ENCODE data around the gene NXPH4. TPM values are rescaled to one million over a fixed set of nuclear protein-coding genes. Genes with fewer than 3 reads are reported as not detected.

NXPH4 gene
- total RNA-seq, result under 1 TPM; 0.41 to 0.51 TPM

GRCh38 chr12:57216014-57216911, at the start of gene NXPH4:
Gene NXPH4, plus strand, starts transcription at chr12:57216794. Its CDS starts 176 bp downstream, at chr12:57216970.
- no peak within 1 kb of the TSS for H3K27ac Mint-ChIP-seq
- H3K27me3 Mint-ChIP-seq, result peaks cover 63% of the 10 kb centered on the region
- peak within 1 kb of the TSS; percentile 55 for H3K4me3 Mint-ChIP-seq
- no peaks in the 10 kb centered on the region for H3K36me3 Mint-ChIP-seq (ENCODE audit: low read depth)
- ChIA-PET POLR2A (no interaction called here), CTCF (interaction anchor here (1.5 to 4.2 kb wide), 4 partner anchors 11 to 26 kb away, joined by 11 to 167 read pairs (median 62); partner anchors contain the start of gene SHMT2)
- intact Hi-C loops (cut with DNase I, micrococcal nuclease), result loop anchor here in 1 of 2 experiments (5.0 kb wide), 1 partner anchor 416 kb away; the partner anchor contains the start of gene B4GALNT1
- peaks cover 33% of the 10 kb centered on the region for H3K4me1 Mint-ChIP-seq
- ATAC-seq (peak; percentile 11), DNase-seq (peak; percentile 73)
- H3K9me3 Mint-ChIP-seq (ENCODE audit: low read depth), result no peaks in the 10 kb centered on the region

GRCh38 chr12:57166971-57167371, 49.6 kb upstream of the NXPH4 start:
- H3K27ac Mint-ChIP-seq, result peak overlapping the region; percentile 76
- CTCF ChIA-PET, result interaction anchor here (0.6 to 1.0 kb wide), 3 partner anchors 42 to 404 kb away, joined by 3 read pairs; no protein-coding TSS in a partner anchor
- POLR2A ChIA-PET, result interaction anchor here (0.6 kb wide), 1 partner anchor 647 kb away, joined by 6 read pairs; no protein-coding TSS in a partner anchor
- ATAC-seq (peak; percentile 99), DNase-seq (peak; percentile 82)
- H3K4me3 Mint-ChIP-seq, result no peak overlapping the region
- intact Hi-C loops (cut with DNase I, micrococcal nuclease), result no loop called here
- H3K9me3 Mint-ChIP-seq (ENCODE audit: low read depth), result no peaks in the 10 kb centered on the region
- H3K36me3 Mint-ChIP-seq (ENCODE audit: low read depth), result no peaks in the 10 kb centered on the region
- H3K27me3 Mint-ChIP-seq, result no peaks in the 10 kb centered on the region
- peaks cover 13% of the 10 kb centered on the region for H3K4me1 Mint-ChIP-seq

GRCh38 chr12:57168058-57168457, 48.5 kb upstream of the NXPH4 start:
- ATAC-seq, result no peak
- Mint-ChIP-seq H3K9me3 (ENCODE audit: low read depth) (no peaks in the 10 kb centered on the region), H3K36me3 (ENCODE audit: low read depth) (no peaks in the 10 kb centered on the region), H3K4me1 (peaks cover 13% of the 10 kb centered on the region), H3K27ac (peak overlapping the region; percentile 30), H3K27me3 (no peaks in the 10 kb centered on the region), H3K4me3 (no peak overlapping the region)
- DNase-seq, result no peak
- intact Hi-C loops (cut with DNase I, micrococcal nuclease), result no loop called here
- ChIA-PET POLR2A (no interaction called here), CTCF (interaction anchor here (0.7 to 2.4 kb wide), 4 partner anchors 13 to 262 kb away, joined by 4 to 11 read pairs (median 4); no protein-coding TSS in a partner anchor)

- Mint-ChIP-seq H3K36me3 (ENCODE audit: low read depth) (no peaks in the 10 kb centered on the region), H3K4me3 (no peak overlapping the region), H3K27ac (no peak overlapping the region), H3K9me3 (ENCODE audit: low read depth) (no peaks in the 10 kb centered on the region), H3K27me3 (no peaks in the 10 kb centered on the region), H3K4me1 (peaks cover 13% of the 10 kb centered on the region)
- ChIA-PET CTCF (interaction anchor here (0.7 to 2.4 kb wide), 5 partner anchors 14 to 181 kb away, joined by 3 to 11 read pairs (median 5); no protein-coding TSS in a partner anchor), POLR2A (interaction anchor here (0.7 kb wide), 1 partner anchor 831 kb away, joined by 4 read pairs; no protein-coding TSS in a partner anchor)
- ATAC-seq (no peak), DNase-seq (no peak)
- intact Hi-C loops (cut with DNase I, micrococcal nuclease), result no loop called here
Measured at GRCh38 chr12:57169046-57169795, 47.4 kb upstream of the NXPH4 start.

- Mint-ChIP-seq H3K4me3 (no peak overlapping the region), H3K9me3 (ENCODE audit: low read depth) (no peaks in the 10 kb centered on the region), H3K27ac (no peak overlapping the region), H3K36me3 (ENCODE audit: low read depth) (no peaks in the 10 kb centered on the region), H3K4me1 (peaks cover 13% of the 10 kb centered on the region), H3K27me3 (no peaks in the 10 kb centered on the region)
- ATAC-seq (no peak), DNase-seq (no peak)
- ChIA-PET CTCF (interaction anchor here (1.6 to 2.4 kb wide), 2 partner anchors 13 to 46 kb away, joined by 5 to 11 read pairs; no protein-coding TSS in a partner anchor), POLR2A (no interaction called here)
- intact Hi-C loops (cut with DNase I, micrococcal nuclease), result loop anchor here in 1 of 2 experiments (10.0 kb wide), 1 partner anchor 415 kb away; the partner anchor contains the start of gene PRIM1
Measured at GRCh38 chr12:57169969-57170368, 46.6 kb upstream of the NXPH4 start.

GRCh38 chr12:57170408-57170807, 46.2 kb upstream of the NXPH4 start:
- DNase-seq (no peak), ATAC-seq (no peak)
- Mint-ChIP-seq H3K27me3 (no peaks in the 10 kb centered on the region), H3K4me1 (peaks cover 13% of the 10 kb centered on the region), H3K4me3 (no peak overlapping the region), H3K36me3 (ENCODE audit: low read depth) (no peaks in the 10 kb centered on the region), H3K27ac (no peak overlapping the region), H3K9me3 (ENCODE audit: low read depth) (no peaks in the 10 kb centered on the region)
- CTCF ChIA-PET, result interaction anchor here (1.1 to 2.4 kb wide), 3 partner anchors 11 to 46 kb away, joined by 5 to 11 read pairs (median 6); no protein-coding TSS in a partner anchor
- intact Hi-C loops (cut with DNase I, micrococcal nuclease), result loop anchor here in 1 of 2 experiments (10.0 kb wide), 1 partner anchor 416 kb away; the partner anchor contains the start of gene PRIM1
- POLR2A ChIA-PET, result no interaction called here

GRCh38 chr12:57170927-57171326, 45.7 kb upstream of the NXPH4 start:
- DNase-seq (no peak), ATAC-seq (no peak)
- intact Hi-C loops (cut with DNase I, micrococcal nuclease), result loop anchor here in 1 of 2 experiments (10.0 kb wide), 1 partner anchor 416 kb away; the partner anchor contains the start of gene PRIM1
- H3K4me3 Mint-ChIP-seq, result no peak overlapping the region
- H3K4me1 Mint-ChIP-seq, result peaks cover 13% of the 10 kb centered on the region
- H3K9me3 Mint-ChIP-seq (ENCODE audit: low read depth), result no peaks in the 10 kb centered on the region
- no peaks in the 10 kb centered on the region for H3K27me3 Mint-ChIP-seq
- ChIA-PET CTCF (interaction anchor here (1.1 to 1.6 kb wide), 2 partner anchors 10 to 47 kb away, joined by 5 to 6 read pairs; no protein-coding TSS in a partner anchor), POLR2A (no interaction called here)
- no peak overlapping the region for H3K27ac Mint-ChIP-seq
- no peaks in the 10 kb centered on the region for H3K36me3 Mint-ChIP-seq (ENCODE audit: low read depth)

GRCh38 chr12:57171668-57172067, 44.9 kb upstream of the NXPH4 start:
- DNase-seq (no peak), ATAC-seq (no peak)
- ChIA-PET CTCF (interaction anchor here (1.1 to 5.7 kb wide), 2 partner anchors 9 to 45 kb away, joined by 6 to 41 read pairs; partner anchors contain the start of gene LRP1), POLR2A (no interaction called here)
- intact Hi-C loops (cut with DNase I, micrococcal nuclease), result loop anchor here (2.0 to 10.0 kb wide), 2 partner anchors 103 to 417 kb away; partner anchors contain the start of gene PRIM1 (in 1 of the 2)
- Mint-ChIP-seq H3K4me3 (no peak overlapping the region), H3K27me3 (no peaks in the 10 kb centered on the region), H3K36me3 (ENCODE audit: low read depth) (no peaks in the 10 kb centered on the region), H3K4me1 (peaks cover 9% of the 10 kb centered on the region), H3K27ac (no peak overlapping the region), H3K9me3 (ENCODE audit: low read depth) (no peaks in the 10 kb centered on the region)

GRCh38 chr12:57173089-57173488, 43.5 kb upstream of the NXPH4 start:
- POLR2A ChIA-PET, result interaction anchor here (0.7 kb wide), 1 partner anchor 18 kb away, joined by 3 read pairs; no protein-coding TSS in a partner anchor
- no peaks in the 10 kb centered on the region for H3K36me3 Mint-ChIP-seq (ENCODE audit: low read depth)
- H3K27ac Mint-ChIP-seq, result no peak overlapping the region
- intact Hi-C loops (cut with DNase I, micrococcal nuclease), result loop anchor here (1.0 to 10.0 kb wide), 3 partner anchors 49 to 418 kb away; partner anchors contain the start of gene PRIM1 (in 1 of the 2)
- CTCF ChIA-PET, result interaction anchor here (0.5 to 5.7 kb wide), 14 partner anchors 8 to 548 kb away, joined by 3 to 41 read pairs (median 5); partner anchors contain the start of gene LRP1
- no peaks in the 10 kb centered on the region for H3K9me3 Mint-ChIP-seq (ENCODE audit: low read depth)
- H3K4me1 Mint-ChIP-seq, result no peaks in the 10 kb centered on the region
- peak; percentile 61 for ATAC-seq
- DNase-seq, result peak; percentile 52
- no peak overlapping the region for H3K4me3 Mint-ChIP-seq
- no peaks in the 10 kb centered on the region for H3K27me3 Mint-ChIP-seq

GRCh38 chr12:57173683-57174082, 42.9 kb upstream of the NXPH4 start:
- ChIA-PET CTCF (interaction anchor here (0.7 to 5.7 kb wide), 13 partner anchors 10 to 549 kb away, joined by 3 to 41 read pairs (median 5); partner anchors contain the start of gene LRP1), POLR2A (interaction anchor here (0.7 kb wide), 1 partner anchor 17 kb away, joined by 3 read pairs; no protein-coding TSS in a partner anchor)
- H3K9me3 Mint-ChIP-seq (ENCODE audit: low read depth), result no peaks in the 10 kb centered on the region
- intact Hi-C loops (cut with DNase I, micrococcal nuclease), result loop anchor here (1.0 to 10.0 kb wide), 4 partner anchors 49 to 419 kb away; partner anchors contain the start of gene PRIM1 (in 1 of the 2)
- ATAC-seq (no peak), DNase-seq (no peak)
- H3K4me1 Mint-ChIP-seq, result no peaks in the 10 kb centered on the region
- no peak overlapping the region for H3K27ac Mint-ChIP-seq
- H3K36me3 Mint-ChIP-seq (ENCODE audit: low read depth), result no peaks in the 10 kb centered on the region
- no peak overlapping the region for H3K4me3 Mint-ChIP-seq
- H3K27me3 Mint-ChIP-seq, result no peaks in the 10 kb centered on the region
